Trophoblast cell (in vitro differentiated cells and primary cell): Measurements from ENCODE around the gene OR2M5.

Experiments used
- DNase-seq, 2 donors: peaks; one replicate each; pipeline ENCODE4 v3.0.0-alpha.2; 2016
- H2AFZ ChIP-seq: 2 replicates; pipeline ENCODE4 v1.6.1; 2013; ENCODE audit warnings: low read length, moderate library complexity, mild to moderate bottlenecking; ENCODE audit not compliant: insufficient read depth, poor library complexity
- H2AK5ac ChIP-seq: 2 replicates; pipeline ENCODE4 v1.6.1; 2013; ENCODE audit warnings: mild to moderate bottlenecking, low read length
- H2BK120ac ChIP-seq: 2 replicates; pipeline ENCODE4 v1.6.1; 2013; ENCODE audit warnings: low read length, mild to moderate bottlenecking, moderate library complexity; ENCODE audit not compliant: insufficient read depth, poor library complexity
- H2BK12ac ChIP-seq: 2 replicates; pipeline ENCODE4 v1.6.1; 2013; ENCODE audit warnings: mild to moderate bottlenecking, low read length, moderate library complexity
- H2BK5ac ChIP-seq: 2 replicates; pipeline ENCODE4 v1.6.1; 2013; ENCODE audit warnings: low read length, low read depth, moderate library complexity, mild to moderate bottlenecking; ENCODE audit not compliant: poor library complexity
- H3K14ac ChIP-seq: 2 replicates; pipeline ENCODE4 v1.6.1; 2013; ENCODE audit warnings: mild to moderate bottlenecking, low read length
- H3K18ac ChIP-seq: 2 replicates; pipeline ENCODE4 v1.6.1; 2013; ENCODE audit warnings: mild to moderate bottlenecking, low read length
- H3K23ac ChIP-seq: 2 replicates; pipeline ENCODE4 v1.6.1; 2013; ENCODE audit warnings: low read length
- H3K27ac ChIP-seq: 2 replicates; pipeline ENCODE4 v1.5.1; 2013; ENCODE audit warnings: low read depth, mild to moderate bottlenecking, inconsistent platforms, low read length, moderate library complexity
- H3K27me3 ChIP-seq: 2 replicates; pipeline ENCODE4 v1.6.1; 2013; ENCODE audit warnings: inconsistent platforms, mild to moderate bottlenecking, low read length, moderate library complexity; ENCODE audit not compliant: insufficient read depth
- H3K36me3 ChIP-seq, 2 experiments: 1 replicate in 1 of 2; 2 replicates in 1 of 2; pipeline ENCODE4 v1.6.1; 2013; ENCODE audit warnings: low read length in 2 of 2, mild to moderate bottlenecking in 2 of 2, moderate library complexity in 1 of 2; ENCODE audit not compliant: insufficient read depth in 2 of 2, control insufficient read depth in 1 of 2
- H3K4ac ChIP-seq: 2 replicates; pipeline ENCODE4 v1.6.1; 2013; ENCODE audit warnings: low read depth, mild to moderate bottlenecking, low read length, moderate library complexity
- H3K4me1 ChIP-seq, 2 experiments: 1 replicate in 1 of 2; 2 replicates in 1 of 2; pipeline ENCODE4 v1.6.1; 2013; ENCODE audit warnings: low read length in 2 of 2, mild to moderate bottlenecking in 2 of 2, moderate library complexity in 1 of 2; ENCODE audit not compliant: insufficient read depth in 2 of 2, control insufficient read depth in 1 of 2
- H3K4me2 ChIP-seq: 2 replicates; pipeline ENCODE4 v1.6.1; 2013; ENCODE audit warnings: inconsistent platforms, mild to moderate bottlenecking, low read length, moderate library complexity
- H3K4me3 ChIP-seq: 2 replicates; pipeline ENCODE4 v1.5.1; 2013; ENCODE audit warnings: mild to moderate bottlenecking, low read depth, low read length, inconsistent platforms
- H3K79me1 ChIP-seq: one replicate; pipeline ENCODE4 v1.6.1; 2013; ENCODE audit warnings: low read length
- H3K79me2 ChIP-seq: 2 replicates; pipeline ENCODE4 v1.6.1; 2013; ENCODE audit warnings: low read length, mild to moderate bottlenecking; ENCODE audit not compliant: control insufficient read depth, insufficient read depth, poor library complexity
- H3K9ac ChIP-seq: 2 replicates; pipeline ENCODE4 v1.6.1; 2013; ENCODE audit warnings: mild to moderate bottlenecking, low read length
- H3K9me3 ChIP-seq: 2 replicates; pipeline ENCODE4 v1.6.1; 2013; ENCODE audit warnings: low read depth, mild to moderate bottlenecking, control low read depth, inconsistent platforms, low read length; ENCODE audit not compliant: insufficient read depth
- H4K12ac ChIP-seq: 2 replicates; pipeline ENCODE4 v1.6.1; 2013; ENCODE audit warnings: low read depth, mild to moderate bottlenecking, low read length, moderate library complexity
- H4K8ac ChIP-seq: 2 replicates; pipeline ENCODE4 v1.6.1; 2013; ENCODE audit warnings: low read depth, mild to moderate bottlenecking, low read length, moderate library complexity
- H4K91ac ChIP-seq: one replicate; pipeline ENCODE4 v1.6.1; 2013; ENCODE audit warnings: low read depth, mild to moderate bottlenecking, low read length, moderate library complexity
- WGBS: extraction: QIAGEN DNeasy Blood & Tissue Kit; methylation state at CpG from one replicate; pipeline ENCODE4 v1.1.7; 2013; ENCODE audit warnings: missing lambda C conversion rate; ENCODE audit not compliant: insufficient read length, insufficient coverage; ENCODE audit errors: extremely low coverage; 5-methylcytosine and 5-hydroxymethylcytosine counted together

OR2M5 gene

GRCh38 chr1:248114890-248115289 lies 30.1 kb upstream of the OR2M5 start:
- Histone ChIP-seq H3K4me2 (no peak overlapping the region), H3K9ac (no peak overlapping the region), H2AFZ (no peak overlapping the region), H3K36me3 (no peaks in the 10 kb centered on the region), H4K12ac (no peak overlapping the region), H2BK120ac (no peak overlapping the region), H3K14ac (no peak overlapping the region), H3K4me1 (no peaks in the 10 kb centered on the region), H2AK5ac (no peak overlapping the region), H4K91ac (no peak overlapping the region), H4K8ac (no peak overlapping the region), H3K18ac (no peak overlapping the region), H3K4me3 (no peak overlapping the region), H3K27ac (no peak overlapping the region), H3K23ac (no peak overlapping the region), H3K79me2 (no peaks in the 10 kb centered on the region), H3K27me3 (no peaks in the 10 kb centered on the region), H3K9me3 (peaks cover 13% of the 10 kb centered on the region), H3K4ac (no peak overlapping the region), H2BK5ac (no peak overlapping the region), H3K79me1 (no peaks in the 10 kb centered on the region), H2BK12ac (no peak overlapping the region)
- DNase-seq = no peak
- no CpG with 5 or more reads among the region's 7 CpGs for WGBS

- H4K91ac ChIP-seq = no peak overlapping the region
- DNase-seq = no peak
- no peak overlapping the region for H3K4me2 ChIP-seq
- no peak overlapping the region for H3K18ac ChIP-seq
- H2BK120ac ChIP-seq = no peak overlapping the region
- no peak overlapping the region for H4K12ac ChIP-seq
- no peak overlapping the region for H3K23ac ChIP-seq
- no peak overlapping the region for H2AK5ac ChIP-seq
- no CpG with 5 or more reads among the region's 5 CpGs for WGBS
- no peak overlapping the region for H4K8ac ChIP-seq
- no peak overlapping the region for H2BK5ac ChIP-seq
- peaks cover 21% of the 10 kb centered on the region for H3K9me3 ChIP-seq
- H3K9ac ChIP-seq = no peak overlapping the region
- no peak overlapping the region for H3K4me3 ChIP-seq
- no peak overlapping the region for H2AFZ ChIP-seq
- no peaks in the 10 kb centered on the region for H3K27me3 ChIP-seq
- H3K27ac ChIP-seq = no peak overlapping the region
- no peaks in the 10 kb centered on the region for H3K79me2 ChIP-seq
- H3K14ac ChIP-seq = no peak overlapping the region
- no peaks in the 10 kb centered on the region for H3K79me1 ChIP-seq
- H2BK12ac ChIP-seq = no peak overlapping the region
- no peak overlapping the region for H3K4ac ChIP-seq
- no peaks in the 10 kb centered on the region for H3K4me1 ChIP-seq
- no peaks in the 10 kb centered on the region for H3K36me3 ChIP-seq
Measured at GRCh38 chr1:248127653-248128052, 17.3 kb upstream of the OR2M5 start.

GRCh38 chr1:248136811-248137210 lies 8.1 kb upstream of the OR2M5 start:
- Histone ChIP-seq H3K18ac (no peak overlapping the region), H2BK120ac (no peak overlapping the region), H3K4me3 (no peak overlapping the region), H3K14ac (no peak overlapping the region), H3K27me3 (no peaks in the 10 kb centered on the region), H2BK5ac (no peak overlapping the region), H2BK12ac (no peak overlapping the region), H3K23ac (no peak overlapping the region), H4K91ac (no peak overlapping the region), H3K4ac (no peak overlapping the region), H4K12ac (no peak overlapping the region), H3K36me3 (no peaks in the 10 kb centered on the region), H3K9me3 (peaks cover 5% of the 10 kb centered on the region), H3K79me1 (no peaks in the 10 kb centered on the region), H3K27ac (no peak overlapping the region), H3K4me2 (no peak overlapping the region), H4K8ac (no peak overlapping the region), H3K79me2 (no peaks in the 10 kb centered on the region), H3K4me1 (no peaks in the 10 kb centered on the region), H2AK5ac (no peak overlapping the region), H3K9ac (no peak overlapping the region), H2AFZ (no peak overlapping the region)
- WGBS = no CpG with 5 or more reads among the region's 21 CpGs
- no peak for DNase-seq

- Histone ChIP-seq H3K9me3 (peaks cover 10% of the 10 kb centered on the region), H4K12ac (no peak overlapping the region), H3K79me1 (no peaks in the 10 kb centered on the region), H3K27me3 (no peaks in the 10 kb centered on the region), H3K4me2 (no peak overlapping the region), H2BK12ac (no peak overlapping the region), H3K23ac (no peak overlapping the region), H3K4me1 (no peaks in the 10 kb centered on the region), H3K18ac (no peak overlapping the region), H3K9ac (no peak overlapping the region), H3K36me3 (no peaks in the 10 kb centered on the region), H2AFZ (no peak overlapping the region), H2BK5ac (no peak overlapping the region), H3K4ac (no peak overlapping the region), H3K79me2 (no peaks in the 10 kb centered on the region), H4K8ac (no peak overlapping the region), H3K14ac (no peak overlapping the region), H2BK120ac (no peak overlapping the region), H3K4me3 (no peak overlapping the region), H2AK5ac (no peak overlapping the region), H4K91ac (no peak overlapping the region), H3K27ac (no peak overlapping the region)
- DNase-seq = no peak
- no CpG with 5 or more reads among the region's 1 CpG for WGBS
Measured at GRCh38 chr1:248140846-248141245, 4.1 kb upstream of the OR2M5 start.
